A673 (cell line): ENCODE data around the gene HAPLN3.

ENCODE experiments used
- CTCF ChIP-seq: fragments of 300-800, 200-600 bp; sonication (generic); conservative IDR thresholded peaks from 2 replicates; pipeline ENCODE4 v1.5.1; 2017; ENCODE audit warnings: low read depth, mild to moderate bottlenecking, antibody characterized with exemption, low read length, moderate library complexity, mixed read lengths
- EZH2 ChIP-seq: fragments of 200-600 bp; sonication (generic); IDR thresholded peaks from 2 replicates; pipeline ENCODE4 v1.6.1; 2017; ENCODE audit warnings: borderline replicate concordance, low read depth, mild to moderate bottlenecking, mixed read lengths, antibody characterized with exemption, low read length; ENCODE audit not compliant: poor library complexity, severe bottlenecking

GRCh38 chr15:88917760-88918159 lies 22.4 kb upstream of the HAPLN3 start:
- TF ChIP-seq EZH2 (no peak), CTCF (no peak)
